GM18909 (cell line): ENCODE results near the gene GRM4.

ENCODE experiments used
- ATAC-seq: cut with Tn5 transposase; IDR thresholded peaks from one replicate; pipeline ENCODE4 v1.9.1; 2021; ENCODE audit warnings: mild to moderate bottlenecking; ENCODE audit not compliant: unreplicated experiment, poor library complexity

GRM4 gene

DNA sequence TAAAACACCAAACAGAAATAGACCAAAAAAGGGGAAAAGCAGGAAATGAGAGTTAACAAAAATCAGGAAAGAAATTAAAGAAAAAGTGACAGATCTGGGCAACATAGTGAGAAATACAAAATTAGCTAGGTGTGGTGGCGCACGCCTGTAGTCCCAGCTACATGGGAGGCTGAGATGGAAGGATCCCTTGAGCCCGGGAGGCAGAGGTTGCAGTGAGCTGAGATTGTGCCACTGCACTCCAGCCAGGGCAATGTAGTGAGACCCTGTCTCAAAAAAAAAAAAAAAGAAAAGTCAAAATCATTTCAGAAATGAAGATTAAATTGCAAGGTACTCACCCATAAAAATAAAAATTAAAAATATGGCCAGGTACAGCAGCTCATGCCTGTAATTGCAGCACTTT is 13.0 kb upstream of the GRM4 start:
- no peak for ATAC-seq

DNA sequence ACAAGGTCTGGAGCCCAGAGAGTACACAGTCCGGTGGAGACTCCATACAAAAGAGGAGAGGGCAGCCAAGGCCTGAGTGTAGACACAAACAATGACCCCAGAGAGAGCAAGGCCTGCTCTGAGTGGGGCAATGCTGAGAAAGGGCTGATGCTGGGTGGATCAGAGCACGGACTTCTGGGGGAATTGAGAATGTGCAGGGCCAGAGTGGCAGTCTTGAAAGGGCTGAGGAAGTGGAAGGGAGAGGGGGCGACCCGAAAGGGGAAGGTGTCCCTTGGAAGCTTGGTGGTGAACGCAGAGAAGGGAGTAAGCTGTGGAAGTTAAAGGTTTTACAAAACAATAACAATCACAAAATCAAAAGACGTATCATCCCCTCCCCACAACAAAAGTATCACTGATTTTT is 12.0 kb upstream of the GRM4 start:
- no peak for ATAC-seq

DNA sequence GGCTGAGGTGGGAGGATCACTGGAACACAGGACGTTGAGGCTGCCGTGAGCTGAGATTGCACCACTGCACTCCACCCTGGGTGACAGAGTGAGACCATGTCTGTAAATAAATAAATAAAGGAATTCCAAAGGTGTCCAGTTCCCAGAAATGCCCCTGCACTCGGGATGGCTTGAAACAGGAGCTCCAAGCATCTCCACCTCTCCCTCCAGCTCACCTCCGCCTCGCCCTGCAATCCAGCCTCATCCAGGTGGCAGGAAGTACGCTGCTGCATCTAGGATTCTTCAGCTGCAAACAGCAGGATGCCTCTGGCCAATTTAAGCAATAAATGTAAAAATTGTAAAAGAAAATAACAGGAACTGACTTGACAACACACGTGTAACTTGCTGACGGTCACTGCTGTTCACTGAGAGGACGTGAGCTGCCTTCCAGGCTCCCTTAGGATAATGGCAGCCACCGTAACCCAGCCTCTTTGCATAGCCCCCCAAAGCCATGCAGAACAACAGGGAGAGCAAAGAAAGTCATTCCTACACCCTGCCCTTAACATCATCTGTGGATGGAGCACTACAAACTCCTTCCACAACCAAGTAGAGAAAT is 11.4 kb upstream of the GRM4 start:
- ATAC-seq = no peak

DNA sequence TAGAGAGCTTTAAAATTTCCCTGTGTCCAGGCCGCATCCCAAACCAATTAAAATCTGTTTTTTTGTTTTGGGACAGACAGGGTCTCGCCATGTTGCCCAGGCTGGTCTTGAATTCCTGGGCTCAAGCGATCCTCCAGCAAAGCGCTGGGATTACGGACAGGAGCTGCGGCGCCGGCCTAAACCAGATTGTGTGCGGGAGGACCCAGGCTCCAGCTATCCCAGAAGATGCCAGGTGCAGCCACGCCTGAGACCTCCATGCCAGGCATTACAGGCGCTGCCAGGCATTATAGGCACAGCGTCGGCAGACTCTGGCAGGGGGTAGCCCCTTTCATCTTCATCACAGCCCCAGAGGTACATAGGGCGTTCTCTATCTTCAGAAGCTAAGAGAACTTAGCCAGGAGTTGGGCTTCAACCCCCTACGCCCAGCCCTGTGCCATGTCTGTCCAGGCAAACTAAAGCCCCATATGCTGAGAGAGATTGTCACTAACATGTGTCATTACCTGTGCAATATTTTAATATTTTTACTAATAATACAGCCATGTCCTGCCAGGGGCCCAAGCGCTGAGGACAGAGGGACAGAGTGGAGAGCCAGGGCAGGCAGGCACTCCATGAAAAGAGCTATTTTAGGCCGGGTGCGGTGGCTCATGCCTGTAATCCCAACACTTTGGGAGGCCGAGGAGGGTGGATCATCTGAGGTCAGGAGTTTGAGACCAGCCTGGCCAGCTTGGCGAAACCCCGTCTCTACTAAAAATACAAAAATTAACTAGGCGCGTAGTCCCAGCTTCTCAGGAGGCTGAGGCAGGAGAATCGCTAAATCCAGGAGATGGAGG is 9.8 kb upstream of the GRM4 start:
- no peak for ATAC-seq

DNA sequence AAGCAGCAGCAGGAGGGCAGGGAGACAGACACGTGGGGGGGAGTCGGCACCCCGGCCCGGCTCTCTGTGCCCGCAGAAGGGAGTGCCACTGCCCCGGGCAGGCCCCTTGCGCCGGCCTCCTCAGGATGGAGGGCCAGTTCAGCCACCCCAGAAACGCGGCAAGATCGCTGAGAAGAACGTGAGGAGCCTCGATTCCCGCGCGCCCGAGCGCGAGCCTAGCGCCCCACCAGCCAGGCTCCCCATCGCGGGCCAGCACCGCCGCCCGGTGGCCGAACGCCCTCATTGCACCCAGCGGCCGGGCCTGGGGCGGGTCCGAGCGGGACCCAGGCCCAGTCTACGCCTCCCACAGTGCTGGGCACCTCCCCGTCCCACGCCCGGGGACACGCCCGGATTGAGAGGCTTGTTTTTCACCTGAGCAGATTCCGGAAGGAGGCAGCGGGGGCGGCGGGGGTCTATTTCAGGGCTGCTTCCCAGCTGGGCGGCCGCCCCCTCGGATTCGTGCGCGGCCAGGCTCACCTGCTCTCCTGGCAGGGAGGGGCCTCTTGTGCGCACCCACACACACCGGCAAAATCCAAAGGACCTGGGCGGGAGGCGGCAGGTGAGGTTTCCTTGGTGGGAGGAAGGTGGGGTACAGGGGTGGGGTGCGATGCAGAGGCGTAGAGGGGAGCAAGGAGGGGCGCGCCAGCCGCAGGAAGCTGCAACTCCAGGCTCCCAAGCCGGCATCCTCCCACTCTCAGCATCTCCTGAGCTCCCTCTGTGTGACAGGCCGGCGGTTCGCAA is 9.0 kb upstream of the GRM4 start:
- ATAC-seq = no peak

DNA sequence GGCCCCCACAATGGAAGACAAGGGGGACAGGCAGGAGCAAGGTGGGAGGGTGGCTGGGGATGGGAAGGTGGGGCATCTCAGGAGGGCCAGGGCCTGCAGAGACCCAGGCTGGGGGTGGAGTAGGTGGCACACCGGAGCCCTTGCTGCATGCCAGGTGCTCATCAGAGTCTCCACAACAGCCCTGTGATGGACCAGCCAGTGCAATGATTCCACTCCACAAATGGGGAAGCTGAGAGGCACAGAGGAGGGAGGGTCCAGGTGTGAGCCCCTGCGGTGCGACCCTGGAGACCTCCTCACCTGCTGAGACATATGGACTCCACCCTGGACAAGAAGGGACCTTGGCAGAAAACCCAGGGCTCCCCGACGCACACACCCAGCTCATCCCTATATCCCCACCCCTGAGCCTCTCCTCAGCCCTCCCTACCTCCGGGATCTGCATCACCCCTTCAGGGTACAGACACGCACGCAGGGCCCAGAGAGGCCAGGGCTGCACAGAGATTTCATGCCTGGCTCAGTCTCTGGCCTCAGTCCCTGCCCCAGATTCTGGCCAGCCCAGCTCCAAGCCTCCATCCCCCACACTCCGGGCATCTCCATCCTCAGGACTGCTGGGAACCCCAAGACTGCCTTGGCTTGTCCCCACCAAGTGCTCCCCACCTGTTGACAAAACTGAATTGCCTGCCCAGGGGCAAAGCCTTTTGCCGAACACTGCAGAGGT is 7.1 kb upstream of the GRM4 start:
- ATAC-seq = no peak

DNA sequence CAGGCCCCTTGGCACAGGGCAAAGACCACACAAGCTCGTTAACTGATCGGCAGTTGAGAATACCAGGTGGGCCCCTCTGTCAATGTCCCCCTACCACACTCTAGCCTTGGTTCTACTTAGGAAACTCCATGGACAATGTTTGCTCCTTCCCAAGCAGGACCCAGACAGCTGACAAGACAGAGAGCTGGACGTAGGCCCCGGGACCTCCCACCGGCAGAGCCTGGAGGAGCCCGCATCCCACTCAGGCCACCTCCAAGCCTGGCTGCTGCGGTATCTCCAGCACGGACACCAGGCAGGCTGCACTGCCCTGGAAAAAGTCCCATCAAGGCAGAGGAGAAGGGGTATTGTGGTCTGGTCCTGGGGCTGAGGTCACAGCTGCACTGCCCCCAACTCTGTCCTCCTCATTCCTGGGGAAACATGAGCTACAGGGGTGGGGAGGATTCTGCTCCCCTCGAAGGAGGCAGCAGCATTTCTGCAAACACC is 6.2 kb upstream of the GRM4 start:
- ATAC-seq = no peak

DNA sequence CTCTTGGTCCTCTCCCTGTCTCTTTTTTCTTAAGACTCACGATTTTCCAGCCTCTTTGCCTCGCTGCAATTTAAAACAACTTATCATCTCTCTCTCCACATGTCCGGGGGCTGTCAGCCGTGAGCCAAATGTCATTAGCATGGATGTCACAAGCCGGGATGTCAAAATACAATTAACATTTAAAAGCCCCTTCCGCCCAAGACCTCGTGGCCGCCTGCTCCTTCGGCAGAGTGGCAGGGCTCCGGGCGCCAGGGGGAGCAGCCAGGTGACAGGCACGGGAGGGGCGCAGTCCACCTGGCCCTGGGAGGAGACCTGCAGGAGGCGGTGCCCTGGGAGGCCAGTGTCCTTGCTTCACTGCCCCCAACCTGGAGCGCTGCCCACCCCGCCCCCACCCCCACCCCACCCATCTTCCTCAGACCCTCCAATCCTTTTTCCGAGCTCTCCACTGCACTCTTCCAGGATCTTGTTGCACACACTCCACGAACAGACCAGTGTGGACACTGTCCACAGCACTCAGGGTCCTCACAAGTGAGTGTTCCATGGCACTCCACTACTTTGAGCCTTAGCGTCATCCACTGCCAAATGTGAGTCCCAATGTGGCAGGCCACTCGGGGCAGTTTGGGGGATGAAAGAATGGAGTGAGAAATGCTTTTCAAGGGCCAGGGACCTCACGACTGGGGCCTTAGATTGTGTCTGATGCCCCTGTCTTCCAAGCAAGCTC is 5.6 kb upstream of the GRM4 start:
- ATAC-seq = no peak

DNA sequence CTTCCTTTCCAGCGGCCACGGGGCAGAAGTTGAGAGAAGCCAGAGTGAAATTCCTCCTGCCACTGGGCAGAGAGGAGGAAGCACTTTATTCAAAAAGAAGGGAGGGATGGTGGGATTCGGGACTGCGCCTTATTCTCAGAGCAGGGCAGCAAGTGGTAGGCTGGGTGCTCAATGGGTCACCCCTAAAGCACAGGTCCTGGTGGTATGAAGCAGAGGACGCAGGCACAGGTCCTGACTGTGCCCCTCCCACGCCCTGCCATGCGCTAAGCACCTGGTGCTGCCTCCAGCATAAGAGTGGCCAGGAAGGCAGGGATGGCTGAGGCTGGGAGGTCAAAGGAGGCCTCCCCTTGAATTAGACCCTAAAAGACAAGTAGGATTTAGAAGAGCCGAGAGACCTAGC is 4.9 kb upstream of the GRM4 start:
- ATAC-seq = no peak

DNA sequence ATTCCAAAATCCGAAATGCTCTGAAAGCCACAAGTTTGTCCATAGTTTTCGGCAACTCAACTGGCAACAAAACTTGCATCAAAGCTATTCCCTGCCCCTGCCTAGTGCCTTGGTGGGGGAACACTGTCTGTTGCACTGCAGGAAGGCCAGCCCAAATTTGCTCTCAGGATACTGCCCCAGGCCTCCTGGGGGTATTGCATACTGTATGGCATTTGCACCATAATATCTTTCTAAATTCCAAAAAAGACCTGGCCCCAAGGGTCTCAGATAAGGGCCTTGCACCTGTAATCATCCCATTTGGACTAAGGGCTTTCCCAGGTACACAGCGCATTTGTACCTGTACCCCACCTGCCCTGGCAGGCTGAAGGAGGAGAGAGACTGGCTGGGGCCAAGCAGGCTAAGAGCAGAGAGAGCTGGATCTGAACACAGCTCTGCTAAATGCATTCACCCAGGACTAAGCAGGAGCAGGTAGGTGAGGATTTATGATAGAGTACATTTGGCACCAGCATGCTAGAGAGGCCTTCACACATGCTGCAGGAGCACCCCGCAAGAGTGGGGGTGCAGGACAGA is 4.0 kb upstream of the GRM4 start:
- no peak for ATAC-seq

DNA sequence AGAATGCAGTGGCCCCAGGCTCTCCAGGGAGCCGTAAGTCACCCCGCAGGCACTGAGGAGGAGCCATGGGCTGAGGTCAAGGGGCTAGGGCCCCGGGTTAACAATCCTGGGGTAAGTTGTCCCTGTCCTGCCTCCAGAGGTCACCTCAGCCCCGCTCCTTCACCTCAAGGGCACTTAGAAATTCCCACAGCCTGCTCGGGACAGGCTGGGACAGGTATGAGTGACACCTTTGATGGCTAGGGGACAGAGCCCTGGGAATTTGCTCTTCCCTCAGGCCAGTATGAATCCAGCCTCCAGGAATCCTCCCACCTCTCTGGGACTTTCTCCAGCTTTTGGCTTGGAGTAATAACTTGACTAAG is 3.5 kb upstream of the GRM4 start:
- ATAC-seq = no peak

DNA sequence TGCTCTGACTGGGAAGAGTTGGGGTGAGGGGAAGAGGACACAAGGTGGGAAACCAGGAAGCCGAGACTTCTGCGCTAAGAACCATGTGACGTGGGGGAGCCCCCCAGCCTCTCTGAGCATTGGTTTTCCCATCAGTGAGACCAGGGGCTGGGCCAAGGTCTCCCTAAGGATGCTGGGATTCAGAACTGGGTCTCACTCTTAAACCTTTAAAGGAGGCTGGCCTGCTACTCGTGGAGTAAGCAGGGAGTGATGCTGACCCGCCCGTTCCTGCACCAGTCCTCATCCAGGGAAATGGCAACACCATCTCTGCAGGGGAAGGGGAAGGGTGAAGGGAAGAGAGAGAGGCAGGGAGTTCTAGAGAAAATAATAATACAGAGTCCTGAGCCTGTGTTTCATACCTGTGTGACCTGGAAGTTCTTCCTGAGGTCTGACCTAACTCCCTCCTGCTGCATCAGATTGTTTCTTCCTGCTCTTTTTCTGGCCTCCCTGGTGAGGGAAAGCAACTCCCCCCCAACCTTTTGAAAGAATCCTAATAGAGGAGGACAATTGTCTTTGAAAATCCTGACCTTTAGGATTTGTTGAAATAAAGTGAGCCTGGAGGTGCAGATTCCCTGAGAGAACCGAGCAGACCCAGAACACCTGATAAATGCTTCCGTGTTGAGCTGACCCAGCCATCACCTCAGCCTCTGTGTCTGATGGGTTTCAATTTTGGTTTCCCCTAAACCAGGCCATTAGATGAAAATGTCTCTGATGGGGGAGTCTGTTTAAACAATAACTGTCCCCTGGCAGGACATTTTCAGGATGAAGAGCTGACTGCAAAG is 3.0 kb upstream of the GRM4 start:
- ATAC-seq = no peak

DNA sequence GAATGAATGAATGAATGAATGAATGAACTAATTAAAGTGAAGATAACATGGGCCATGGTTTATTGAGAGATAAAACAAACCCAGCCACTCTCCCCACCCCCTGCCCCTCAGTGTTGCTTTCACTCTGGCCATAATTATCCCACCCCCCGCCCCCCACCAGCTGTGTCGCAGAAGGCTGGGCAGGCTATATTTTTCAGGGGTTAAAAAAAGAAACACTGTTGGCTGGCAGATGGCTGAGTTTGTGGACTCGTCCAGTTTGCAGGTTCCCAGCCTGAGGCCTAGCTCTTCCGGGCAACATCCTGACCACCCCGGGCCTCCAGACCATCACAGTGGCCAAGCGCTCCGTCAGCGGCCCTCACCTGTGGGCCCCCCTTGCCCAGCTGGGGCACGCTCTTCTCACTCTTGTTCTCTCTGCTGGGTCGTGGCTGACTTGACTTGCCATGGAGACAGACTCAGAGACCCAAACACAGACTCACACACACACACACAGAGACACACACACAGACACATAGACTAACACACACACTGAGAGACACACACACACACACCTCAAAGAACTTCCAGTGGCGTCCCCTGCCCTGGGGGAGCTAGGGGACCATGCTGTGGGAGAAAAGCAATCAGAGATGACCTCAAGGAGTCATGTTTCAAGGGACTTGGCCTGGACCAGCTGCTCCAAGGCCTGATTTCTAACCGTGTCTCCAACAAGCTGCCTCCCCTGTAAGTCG is 2.2 kb upstream of the GRM4 start:
- no peak for ATAC-seq

DNA sequence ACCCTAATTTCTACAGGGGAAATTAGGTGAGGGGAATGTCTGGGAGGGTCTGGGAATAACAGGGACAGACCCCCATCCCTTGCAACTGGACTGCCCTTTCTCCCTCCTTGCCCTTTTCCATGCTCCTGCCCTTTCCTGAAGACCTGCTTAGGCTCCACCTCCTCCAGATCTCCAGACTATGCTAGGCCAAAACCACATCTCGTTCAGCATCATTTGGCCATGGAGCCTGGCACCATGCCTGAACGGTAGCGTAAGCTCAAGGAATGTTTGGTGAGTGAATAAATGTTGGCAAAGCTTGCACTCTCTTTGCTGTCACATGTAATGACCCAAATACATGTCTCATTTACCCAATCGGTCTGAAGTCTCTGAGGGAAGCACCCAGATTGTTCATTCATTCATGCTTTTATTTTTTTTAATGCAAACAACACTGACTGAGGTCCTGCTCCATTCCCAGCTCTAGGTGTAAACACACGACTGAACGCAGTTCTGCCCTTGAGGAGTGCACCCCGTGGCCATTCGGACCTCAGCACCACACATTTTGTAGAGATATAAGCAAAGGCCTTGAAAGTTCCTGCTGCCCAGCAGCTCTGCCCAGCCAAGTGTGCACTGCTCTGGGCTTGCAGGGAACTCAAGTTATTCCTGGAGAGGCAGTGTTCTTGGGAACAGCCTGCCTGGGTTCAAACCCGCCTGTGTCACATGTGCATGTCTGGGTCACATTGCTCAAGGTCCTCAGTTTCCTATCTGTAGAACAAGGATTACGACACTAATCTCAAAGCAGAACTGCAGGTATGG is 1.1 kb upstream of the GRM4 start:
- no peak for ATAC-seq

DNA sequence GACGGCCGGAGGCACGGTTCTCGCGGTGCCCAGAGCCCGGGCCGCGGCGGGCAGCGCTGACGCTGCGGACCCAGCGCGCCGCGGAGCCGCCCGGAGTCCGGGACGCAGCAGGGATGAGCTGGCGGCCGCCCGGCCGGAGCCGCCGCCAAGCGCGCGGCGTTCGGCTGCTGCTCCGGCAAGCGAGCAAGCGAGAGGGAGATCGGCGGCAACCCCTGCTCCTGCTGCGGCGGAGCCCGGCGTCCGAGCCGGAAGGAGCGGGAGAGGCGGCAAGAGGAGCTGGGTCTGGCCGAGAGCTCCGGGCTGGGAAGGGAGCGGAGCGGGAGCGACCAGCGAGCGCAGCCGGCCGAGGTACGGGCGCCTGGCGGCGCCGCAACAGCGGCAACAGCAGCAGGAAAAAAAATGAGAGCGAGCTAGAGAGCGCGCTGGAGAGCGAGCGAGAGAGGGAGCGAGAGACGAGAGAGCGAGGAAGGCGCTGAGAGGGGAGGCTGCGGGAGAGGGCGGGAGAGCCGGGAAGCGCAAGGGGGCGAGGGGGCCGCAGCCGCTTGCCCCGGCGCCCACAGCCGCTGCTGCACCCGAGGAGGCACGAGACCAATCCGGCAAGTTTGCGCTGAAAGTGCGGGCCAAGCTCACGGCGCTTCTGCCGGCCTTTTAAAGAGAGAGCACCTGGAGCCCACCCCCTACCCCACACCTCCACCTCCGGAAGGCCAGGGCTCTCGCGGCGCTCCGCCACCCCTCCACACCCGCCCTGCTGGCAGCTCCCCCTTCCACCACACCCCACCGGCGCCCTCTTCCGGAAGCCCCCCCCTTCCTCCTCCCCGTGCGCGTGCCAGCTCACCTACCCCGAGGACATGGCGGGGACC is 496 bp downstream of the GRM4 start:
- no peak for ATAC-seq

DNA sequence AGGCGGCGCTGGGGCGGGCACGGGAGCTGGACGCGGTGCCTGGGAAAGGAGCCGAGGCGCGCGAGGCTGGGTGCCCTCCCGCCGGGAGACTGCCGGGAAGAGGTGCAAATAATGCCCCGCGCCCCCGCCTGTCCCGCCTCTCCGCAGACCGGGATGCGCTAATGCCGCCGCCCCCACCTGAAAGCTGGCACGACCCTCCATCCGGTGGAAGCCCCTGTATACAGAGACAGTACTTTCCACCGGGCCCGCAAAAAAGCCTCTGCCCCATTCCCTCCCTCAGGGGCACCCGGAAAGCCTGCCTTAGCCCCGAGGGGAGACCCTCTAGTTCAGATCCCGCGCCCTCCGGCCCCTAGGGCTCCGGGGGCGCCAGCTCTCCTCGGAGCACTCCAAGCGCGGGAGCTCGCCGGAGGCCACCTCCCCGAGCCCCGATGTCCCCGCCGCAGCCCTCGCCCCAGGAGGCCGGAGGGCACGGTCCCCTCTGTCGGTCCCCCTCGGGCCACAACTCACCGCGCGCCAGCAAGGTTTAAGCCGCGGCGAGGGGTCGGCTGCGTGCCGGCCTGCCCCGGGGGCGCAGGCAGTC is 1.2 kb downstream of the GRM4 start:
- no peak for ATAC-seq
